Progenitor cell of endocrine pancreas (in vitro differentiated cells): ENCODE measurements around the gene TRPM2. TPM values are rescaled to one million over a fixed set of nuclear protein-coding genes. Genes with fewer than 3 reads are reported as not detected.

Experiments
- DNase-seq: peaks from one replicate; pipeline ENCODE4 v3.0.0; 2021; ENCODE audit warnings: low spot score; ENCODE audit not compliant: unreplicated experiment
- H3K27ac Mint-ChIP-seq: 2 replicates; pipeline ENCODE4 v1.8.0; 2021; ENCODE audit warnings: mild to moderate bottlenecking, moderate library complexity, mixed read lengths
- H3K27me3 Mint-ChIP-seq: 2 replicates; pipeline ENCODE4 v1.8.0; 2021; ENCODE audit warnings: mixed read lengths
- H3K36me3 Mint-ChIP-seq: 2 replicates; pipeline ENCODE4 v1.8.0; 2022; ENCODE audit warnings: mixed read lengths; ENCODE audit not compliant: insufficient read depth
- H3K4me1 Mint-ChIP-seq: 2 replicates; pipeline ENCODE4 v1.8.0; 2021; ENCODE audit warnings: low read depth, mixed read lengths
- H3K4me3 Mint-ChIP-seq: 2 replicates; pipeline ENCODE4 v1.8.0; 2021; ENCODE audit warnings: low read depth, mild to moderate bottlenecking, moderate library complexity, mixed read lengths
- H3K9me3 Mint-ChIP-seq: 2 replicates; pipeline ENCODE4 v1.8.0; 2021; ENCODE audit warnings: low read depth, mixed read lengths
- total RNA-seq: library from RNA; stranded (reverse); gene quantifications from 2 replicates; pipeline ENCODE4 v1.2.1, GENCODE V29; 2021
- TF ChIP-seq, protein P1 (sequence below): fragments of 200-600 bp; sonication (generic); IDR thresholded peaks from one replicate; pipeline ENCODE4 v1.5.0; 2021; ENCODE audit warnings: antibody characterized with exemption, mild to moderate bottlenecking; ENCODE audit not compliant: unreplicated experiment

TRPM2 gene
- total RNA-seq, 1 donor from 2014 or later, result 0.17 TPM

DNA sequence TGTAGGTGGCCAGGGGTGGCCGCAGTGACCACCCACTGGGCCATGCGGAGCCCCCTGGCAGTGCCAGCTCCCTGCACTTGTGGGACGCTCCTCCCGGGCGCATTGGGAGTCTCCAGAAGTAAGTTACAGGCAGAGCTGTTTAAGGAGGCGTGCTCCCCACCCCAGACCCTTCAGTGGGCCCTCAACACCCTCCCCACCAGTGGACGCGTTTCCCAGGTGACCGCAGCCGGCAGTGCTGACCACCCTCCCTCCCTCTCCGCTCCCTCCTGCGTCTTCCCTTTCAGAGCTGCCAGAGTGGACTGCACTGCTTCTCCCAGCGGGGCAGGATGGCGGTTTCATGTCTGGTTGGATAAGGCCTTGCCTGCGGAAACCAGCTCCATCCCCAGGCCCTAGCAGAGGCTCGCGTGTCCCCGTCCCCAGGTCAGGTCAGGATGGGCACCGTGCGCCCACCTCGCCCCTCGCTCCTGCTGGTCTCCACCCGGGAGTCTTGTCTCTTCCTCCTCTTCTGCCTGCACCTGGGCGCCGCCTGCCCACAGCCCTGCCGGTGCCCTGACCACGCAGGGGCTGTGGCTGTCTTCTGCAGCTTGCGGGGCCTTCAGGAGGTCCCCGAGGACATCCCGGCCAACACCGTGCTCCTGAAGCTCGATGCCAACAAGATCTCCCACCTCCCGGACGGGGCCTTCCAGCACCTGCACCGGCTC, 102.9 kb downstream of the TRPM2 start:
- Mint-ChIP-seq H3K27ac (no peak overlapping the region), H3K27me3 (peaks cover 13% of the 10 kb centered on the region), H3K4me1 (no peaks in the 10 kb centered on the region), H3K4me3 (peak overlapping the region; percentile 72), H3K9me3 (peaks cover 14% of the 10 kb centered on the region), H3K36me3 (no peaks in the 10 kb centered on the region)
- no peak for DNase-seq
- TF ChIP-seq, protein P1, sequence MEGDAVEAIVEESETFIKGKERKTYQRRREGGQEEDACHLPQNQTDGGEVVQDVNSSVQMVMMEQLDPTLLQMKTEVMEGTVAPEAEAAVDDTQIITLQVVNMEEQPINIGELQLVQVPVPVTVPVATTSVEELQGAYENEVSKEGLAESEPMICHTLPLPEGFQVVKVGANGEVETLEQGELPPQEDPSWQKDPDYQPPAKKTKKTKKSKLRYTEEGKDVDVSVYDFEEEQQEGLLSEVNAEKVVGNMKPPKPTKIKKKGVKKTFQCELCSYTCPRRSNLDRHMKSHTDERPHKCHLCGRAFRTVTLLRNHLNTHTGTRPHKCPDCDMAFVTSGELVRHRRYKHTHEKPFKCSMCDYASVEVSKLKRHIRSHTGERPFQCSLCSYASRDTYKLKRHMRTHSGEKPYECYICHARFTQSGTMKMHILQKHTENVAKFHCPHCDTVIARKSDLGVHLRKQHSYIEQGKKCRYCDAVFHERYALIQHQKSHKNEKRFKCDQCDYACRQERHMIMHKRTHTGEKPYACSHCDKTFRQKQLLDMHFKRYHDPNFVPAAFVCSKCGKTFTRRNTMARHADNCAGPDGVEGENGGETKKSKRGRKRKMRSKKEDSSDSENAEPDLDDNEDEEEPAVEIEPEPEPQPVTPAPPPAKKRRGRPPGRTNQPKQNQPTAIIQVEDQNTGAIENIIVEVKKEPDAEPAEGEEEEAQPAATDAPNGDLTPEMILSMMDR, result no peak

DNA sequence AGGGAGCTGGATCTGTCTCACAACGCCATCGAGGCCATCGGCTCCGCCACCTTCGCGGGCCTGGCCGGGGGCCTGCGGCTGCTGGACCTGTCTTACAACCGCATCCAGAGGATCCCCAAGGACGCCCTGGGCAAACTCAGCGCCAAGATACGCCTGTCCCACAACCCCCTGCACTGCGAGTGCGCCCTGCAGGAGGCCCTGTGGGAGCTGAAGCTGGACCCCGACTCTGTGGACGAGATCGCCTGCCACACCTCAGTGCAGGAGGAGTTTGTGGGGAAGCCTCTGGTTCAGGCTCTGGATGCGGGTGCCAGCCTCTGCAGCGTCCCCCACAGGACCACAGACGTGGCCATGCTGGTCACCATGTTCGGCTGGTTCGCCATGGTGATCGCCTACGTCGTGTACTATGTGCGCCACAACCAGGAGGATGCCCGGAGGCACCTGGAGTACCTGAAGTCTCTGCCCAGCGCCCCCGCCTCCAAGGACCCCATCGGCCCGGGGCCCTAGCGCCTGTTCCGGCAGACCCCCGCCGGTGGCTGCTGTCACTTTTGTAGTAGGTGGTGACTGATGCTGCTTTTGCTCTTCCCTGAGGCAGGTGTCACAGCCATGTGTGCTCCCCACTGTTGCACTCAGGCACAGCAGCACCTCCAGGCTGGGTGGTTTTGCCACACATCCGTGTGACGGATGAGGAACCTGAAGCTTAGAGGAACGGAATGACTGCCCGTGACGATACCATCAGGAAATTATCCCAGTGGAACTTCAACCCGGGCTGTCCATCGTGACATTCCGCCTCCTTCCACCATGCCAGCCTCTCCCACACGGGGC, 103.7 kb downstream of the TRPM2 start:
- TF ChIP-seq, protein P1, result no peak
- Mint-ChIP-seq H3K4me1 (no peaks in the 10 kb centered on the region), H3K9me3 (peaks cover 14% of the 10 kb centered on the region), H3K27me3 (peaks cover 9% of the 10 kb centered on the region), H3K27ac (no peak overlapping the region), H3K4me3 (peak overlapping the region; percentile 72), H3K36me3 (no peaks in the 10 kb centered on the region)
- DNase-seq, result no peak

DNA sequence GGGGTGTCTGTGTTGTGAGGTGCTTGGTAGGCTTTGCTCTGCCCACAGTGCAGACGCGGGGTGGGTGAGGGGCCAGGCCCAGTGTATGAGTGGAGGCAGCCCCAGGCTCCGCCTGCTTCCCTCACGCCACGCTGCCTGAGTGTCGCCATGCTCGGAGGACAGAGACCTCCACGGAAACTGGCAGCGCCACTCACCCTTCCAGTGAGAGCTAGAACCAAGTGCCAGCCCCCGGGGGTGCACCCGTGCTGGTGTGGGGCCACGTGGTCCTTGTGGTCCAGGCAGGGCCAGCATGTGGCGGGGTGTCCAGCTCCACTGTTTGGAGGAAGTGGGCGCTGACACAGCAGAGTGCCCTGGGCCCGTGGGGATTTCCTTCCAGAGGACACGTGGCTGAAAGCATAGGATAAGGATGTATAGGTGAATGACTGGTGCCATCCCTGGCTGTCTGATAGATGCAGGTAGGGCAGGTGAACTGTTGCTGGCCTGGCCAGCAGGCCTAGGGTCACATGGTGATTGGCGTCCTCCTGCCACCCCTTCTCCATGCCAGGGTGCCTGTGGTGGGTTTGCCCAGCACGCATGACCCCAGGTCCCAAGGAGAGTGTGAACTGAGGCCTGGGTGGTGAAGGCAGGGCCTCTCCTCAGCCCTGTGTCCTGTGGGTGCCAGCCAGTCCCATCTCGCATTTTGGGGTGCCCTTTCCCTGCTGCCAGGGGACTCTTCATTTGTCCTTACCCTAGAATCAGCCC, 105.7 kb downstream of the TRPM2 start:
- no peak overlapping the region for H3K4me3 Mint-ChIP-seq
- TF ChIP-seq, protein P1, result no peak
- DNase-seq, result no peak
- H3K27ac Mint-ChIP-seq, result no peak overlapping the region
- H3K4me1 Mint-ChIP-seq, result no peaks in the 10 kb centered on the region
- H3K27me3 Mint-ChIP-seq, result peaks cover 2% of the 10 kb centered on the region
- no peaks in the 10 kb centered on the region for H3K36me3 Mint-ChIP-seq
- H3K9me3 Mint-ChIP-seq, result peaks cover 3% of the 10 kb centered on the region

DNA sequence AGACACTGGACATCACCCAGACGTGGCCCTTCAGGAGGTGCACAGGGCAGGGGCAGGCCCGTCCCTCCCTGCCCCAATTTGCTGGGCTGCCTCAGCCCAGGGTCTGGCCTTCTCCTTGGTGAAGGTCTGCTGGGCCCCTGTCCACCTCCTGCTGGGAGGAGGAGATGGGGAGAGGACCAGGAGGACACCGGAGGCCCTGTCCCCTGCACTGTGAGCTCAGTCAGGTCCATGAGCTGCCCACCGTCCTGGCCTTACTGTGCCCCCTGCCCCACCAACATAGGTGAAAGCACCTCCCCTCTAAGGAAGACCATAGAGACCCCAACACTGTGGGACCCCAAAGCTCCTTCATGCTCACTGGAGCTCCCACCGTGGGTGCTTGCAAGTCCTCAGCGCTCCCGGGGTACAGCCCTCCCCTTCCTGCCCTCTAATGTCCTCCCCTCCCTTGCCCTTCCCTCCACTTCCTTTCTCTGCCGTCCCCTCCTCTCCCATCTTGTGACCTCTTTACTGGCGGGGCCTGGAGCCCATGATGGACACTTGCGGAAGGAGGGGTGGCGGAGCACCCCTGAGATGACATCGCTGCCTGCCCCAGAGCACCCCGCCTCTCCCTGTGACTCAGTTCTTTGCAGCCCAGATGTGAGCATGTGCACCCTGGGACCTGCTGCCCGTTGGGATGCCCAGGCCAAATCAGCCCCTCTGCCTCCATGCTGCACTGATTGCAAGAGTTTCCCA, 106.5 kb downstream of the TRPM2 start:
- TF ChIP-seq, protein P1, result no peak
- no peak overlapping the region for H3K4me3 Mint-ChIP-seq
- no peak overlapping the region for H3K27ac Mint-ChIP-seq
- no peak for DNase-seq
- H3K36me3 Mint-ChIP-seq, result no peaks in the 10 kb centered on the region
- no peaks in the 10 kb centered on the region for H3K27me3 Mint-ChIP-seq
- H3K4me1 Mint-ChIP-seq, result no peaks in the 10 kb centered on the region
- H3K9me3 Mint-ChIP-seq, result no peaks in the 10 kb centered on the region

DNA sequence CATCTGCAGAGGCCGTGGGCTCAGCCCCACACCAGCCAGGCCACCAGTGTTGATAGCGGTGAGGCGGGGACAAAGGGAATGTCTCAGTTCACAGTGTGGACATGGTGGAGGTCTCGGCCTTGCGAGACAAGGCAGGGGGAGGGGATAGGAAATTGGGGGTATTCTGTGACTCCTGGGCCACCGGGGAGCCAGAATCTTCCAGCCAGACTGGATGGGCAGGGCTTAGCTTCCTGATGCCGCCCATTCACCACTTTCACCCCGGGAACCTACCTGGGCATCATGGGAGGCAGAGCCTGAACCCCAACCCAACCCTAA, 107.0 kb downstream of the TRPM2 start:
- H3K9me3 Mint-ChIP-seq, result no peaks in the 10 kb centered on the region
- no peaks in the 10 kb centered on the region for H3K27me3 Mint-ChIP-seq
- no peak for DNase-seq
- no peaks in the 10 kb centered on the region for H3K36me3 Mint-ChIP-seq
- TF ChIP-seq, protein P1, result no peak
- no peak overlapping the region for H3K27ac Mint-ChIP-seq
- no peak overlapping the region for H3K4me3 Mint-ChIP-seq
- no peaks in the 10 kb centered on the region for H3K4me1 Mint-ChIP-seq
